ENCODE measurements around the gene PLA2G7. TPM values are rescaled to one million over a fixed set of nuclear protein-coding genes. Genes with fewer than 3 reads are reported as not detected.

PLA2G7 gene
- total and polyA plus RNA-seq, 2 of the 8 experiments (the other 6 are each of a cell fraction or from before 2014, with no cell fraction given), result 1.5 to 2.2 TPM

DNA sequence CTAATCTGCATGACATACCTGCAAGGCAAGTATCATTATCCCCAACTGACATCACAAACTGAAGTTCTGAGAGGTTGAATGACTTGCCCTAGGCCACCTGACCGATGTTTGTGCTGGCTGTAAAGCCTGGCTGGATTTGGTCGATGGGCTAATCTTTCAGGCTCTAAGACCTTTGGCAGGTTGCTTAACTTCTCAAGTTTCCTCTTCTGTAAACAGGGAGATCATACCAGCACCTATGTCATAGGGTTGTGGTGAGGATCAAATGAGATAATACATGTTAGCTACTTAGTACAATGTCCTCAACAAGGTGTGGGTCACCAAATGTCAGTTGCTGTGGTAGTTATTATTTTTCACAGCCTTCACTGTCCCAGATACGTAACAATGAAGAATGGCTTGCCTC, 25.8 kb upstream of the PLA2G7 start:
- no peak overlapping the region for H2BK15ac ChIP-seq (ENCODE audit: low read length)
- no peak overlapping the region for H3K9ac ChIP-seq (replicated peaks in 1 of 4; ENCODE audit: extremely low read depth in 1 of 4, low read depth in 3 of 4, low read length in 3 of 4)
- no peak for FAIRE-seq
- no peaks in the 10 kb centered on the region for H3K9me3 ChIP-seq (ENCODE audit: insufficient read depth in 2 of 2, low read depth in 1 of 2, low read length in 1 of 2)
- H3K4me1 ChIP-seq (replicated peaks in 1 of 4; ENCODE audit: control insufficient read depth in 3 of 4, insufficient read depth in 4 of 4, low read length in 3 of 4), result peaks cover 0 to 7% (median 3%) of the 10 kb centered on the region in 4 experiments; a peak in 3 of 7 replicates
- H3K27me3 ChIP-seq (replicated peaks in 1 of 4; ENCODE audit: control insufficient read depth in 3 of 4, extremely low read depth in 1 of 4, insufficient read depth in 3 of 4, low read length in 3 of 4), result no peaks in the 10 kb centered on the region
- POLR2A ChIA-PET (ENCODE audit: partially characterized antibody), result no interaction called here
- 96% methylated on average over 3 of the region's 3 CpGs; no CpG with 5 or more reads in 1 of the 2 experiments for WGBS, 2 experiments (ENCODE audit: extremely low coverage in 1 of 2, insufficient coverage in 1 of 2, insufficient read length in 1 of 2, insufficient replicate concordance in 2 of 2, low coverage in 1 of 2, low lambda C conversion rate in 2 of 2, missing lambda C conversion rate in 1 of 2)
- H3K4me3 ChIP-seq (ENCODE audit: extremely low read depth in 1 of 4, insufficient read depth in 2 of 4, low read depth in 3 of 4, low read length in 4 of 4), result no peak overlapping the region
- no peaks in the 10 kb centered on the region for H3K79me1 ChIP-seq (ENCODE audit: low read depth, low read length)
- no peak overlapping the region for H4K5ac ChIP-seq (ENCODE audit: insufficient read length, low read depth, low read length)
- no peaks in the 10 kb centered on the region for H3K36me3 ChIP-seq (ENCODE audit: control insufficient read depth in 2 of 4, insufficient read depth in 4 of 4, low read length in 3 of 4)
- no peaks in the 10 kb centered on the region for H3K23me2 ChIP-seq (ENCODE audit: low read depth, low read length)
- no peak overlapping the region for H2BK20ac ChIP-seq (ENCODE audit: low read length)
- no peak overlapping the region for H2AK5ac ChIP-seq (ENCODE audit: low read depth, low read length)
- H3K56ac ChIP-seq (replicated peaks; ENCODE audit: insufficient read length, low read depth, low read length), result no peak overlapping the region
- H3K4ac ChIP-seq (replicated peaks; ENCODE audit: insufficient read length, low read depth, low read length), result no peak overlapping the region
- H2BK5ac ChIP-seq (ENCODE audit: low read depth, low read length), result no peak overlapping the region
- DNase-seq (ENCODE audit: low read depth in 1 of 2, low spot score in 2 of 2), result no peak
- H3K79me2 ChIP-seq (ENCODE audit: control insufficient read depth in 1 of 2, insufficient read depth in 2 of 2, low read length in 2 of 2), result no peaks in the 10 kb centered on the region
- CTCF ChIA-PET (ENCODE audit: partially characterized antibody), result interaction anchor here (0.8 kb wide), 1 partner anchor 22 kb away, joined by 3 read pairs; no protein-coding TSS in a partner anchor
- H4K91ac ChIP-seq (replicated peaks; ENCODE audit: insufficient read length, low read length), result no peak overlapping the region
- TF ChIP-seq RFX5 (IDR thresholded peaks at IDR 0.05; ENCODE audit: borderline replicate concordance, low read depth, low read length) (no peak), SP1 (IDR thresholded peaks at IDR 0.05; ENCODE audit: low read depth, low read length) (no peak), CHD2 (IDR thresholded peaks at IDR 0.05; ENCODE audit: low read length) (no peak), SIX5 (IDR thresholded peaks at IDR 0.05; ENCODE audit: low read depth, low read length) (no peak), GTF2F1 (IDR thresholded peaks at IDR 0.05; ENCODE audit: borderline replicate concordance, low read depth, low read length) (no peak), SAP30 (IDR thresholded peaks at IDR 0.05; ENCODE audit: insufficient read depth, insufficient replicate concordance, low read length) (no peak), BACH1 (IDR thresholded peaks at IDR 0.05; ENCODE audit: low read length) (no peak), SIN3A (conservative IDR thresholded peaks at IDR 0.05 in 1 of 2, IDR thresholded peaks at IDR 0.05 in 1 of 2; ENCODE audit: low read depth in 1 of 2, low read length in 2 of 2) (no peak), TEAD4 (IDR thresholded peaks at IDR 0.05; ENCODE audit: low read depth, low read length) (no peak)
- TF ChIP-seq, protein P1, sequence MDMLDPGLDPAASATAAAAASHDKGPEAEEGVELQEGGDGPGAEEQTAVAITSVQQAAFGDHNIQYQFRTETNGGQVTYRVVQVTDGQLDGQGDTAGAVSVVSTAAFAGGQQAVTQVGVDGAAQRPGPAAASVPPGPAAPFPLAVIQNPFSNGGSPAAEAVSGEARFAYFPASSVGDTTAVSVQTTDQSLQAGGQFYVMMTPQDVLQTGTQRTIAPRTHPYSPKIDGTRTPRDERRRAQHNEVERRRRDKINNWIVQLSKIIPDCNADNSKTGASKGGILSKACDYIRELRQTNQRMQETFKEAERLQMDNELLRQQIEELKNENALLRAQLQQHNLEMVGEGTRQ (IDR thresholded peaks at IDR 0.05; ENCODE audit: low read length), result no peak
- no peak overlapping the region for H2BK120ac ChIP-seq (replicated peaks; ENCODE audit: low read depth, low read length)
- no peak overlapping the region for H3K23ac ChIP-seq (ENCODE audit: insufficient read length)
- H3K4me2 ChIP-seq (ENCODE audit: insufficient read depth in 1 of 2, low read depth in 2 of 2, low read length in 2 of 2), result no peak overlapping the region
- H2AFZ ChIP-seq (ENCODE audit: low read length), result no peak overlapping the region
- no peak overlapping the region for H4K8ac ChIP-seq (ENCODE audit: extremely low read depth, insufficient read depth, low read length)
- no peak overlapping the region for H3K27ac ChIP-seq (ENCODE audit: low read depth, low read length)
- no peak overlapping the region for H3K18ac ChIP-seq (ENCODE audit: extremely low read depth, low read length)
- H3K14ac ChIP-seq (ENCODE audit: insufficient read length), result no peak overlapping the region
- H4K20me1 ChIP-seq (replicated peaks in 1 of 2; ENCODE audit: control insufficient read depth in 1 of 2, insufficient read depth in 2 of 2, low read length in 2 of 2), result no peaks in the 10 kb centered on the region
- no peak overlapping the region for H2BK12ac ChIP-seq (ENCODE audit: low read depth, low read length)

Data from H1 (cell line).